GM23248 (cell line): ENCODE data around the gene UBL4A.

Experiments
- EZH2 ChIP-seq: fragments of 200-600 bp; sonication (generic); IDR thresholded peaks from 2 replicates; pipeline ENCODE4 v1.6.1; 2018; ENCODE audit warnings: antibody characterized with exemption, mild to moderate bottlenecking; ENCODE audit not compliant: insufficient read depth, poor library complexity, severe bottlenecking
- EZH2phosphoT487 ChIP-seq: fragments of 200-600 bp; sonication (generic); IDR thresholded peaks from 2 replicates; pipeline ENCODE4 v1.6.1; 2018; ENCODE audit warnings: antibody characterized with exemption, moderate library complexity, mild to moderate bottlenecking, low read depth; ENCODE audit not compliant: insufficient read depth

DNA sequence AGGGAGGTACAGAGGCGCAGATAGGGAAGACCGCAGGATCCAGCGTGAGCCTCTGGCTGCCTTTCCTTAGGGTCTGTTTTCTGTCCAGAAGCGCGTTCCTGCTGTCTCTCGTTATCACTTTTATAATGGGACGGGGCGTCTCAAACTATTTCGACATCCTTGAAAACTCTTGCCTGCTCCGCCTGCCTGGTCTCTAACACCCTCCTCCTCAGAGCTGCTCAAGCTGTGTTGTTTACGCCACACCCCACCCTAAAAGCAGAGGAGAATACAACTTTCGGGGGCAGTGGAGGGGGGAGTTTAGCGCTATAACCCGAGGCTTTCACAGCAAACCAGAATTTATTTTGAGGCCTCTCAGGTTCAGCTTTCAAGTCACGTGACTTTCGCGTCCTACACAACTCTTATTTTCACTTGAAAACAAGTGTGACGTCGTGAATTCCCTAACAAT lies 30.3 kb upstream of the UBL4A start:
- TF ChIP-seq EZH2 (no peak), EZH2phosphoT487 (no peak)
